ENCODE results near the gene UCK2.

The UCK2 gene

GRCh38 chr1:165903672-165904071 is 76.3 kb downstream of the UCK2 start:
- DNase-seq = no peak

- DNase-seq = no peak
Measured at GRCh38 chr1:165904948-165905347, 77.5 kb downstream of the UCK2 start.

- no peak for DNase-seq
Measured at GRCh38 chr1:165905853-165906252, 78.4 kb downstream of the UCK2 start.

- no peak for DNase-seq
Measured at GRCh38 chr1:165907256-165907857, 79.9 kb downstream of the UCK2 start.

- DNase-seq = no peak
Measured at GRCh38 chr1:165910764-165911421, 83.5 kb downstream of the UCK2 start.

GRCh38 chr1:165911609-165912281 is 84.3 kb downstream of the UCK2 start:
- no peak for DNase-seq

GRCh38 chr1:165912638-165913037 is 85.2 kb downstream of the UCK2 start:
- no peak for DNase-seq

- no peak for DNase-seq
Measured at GRCh38 chr1:165914136-165914798, 86.9 kb downstream of the UCK2 start.

- no peak for DNase-seq
Measured at GRCh38 chr1:165915480-165915879, 88.1 kb downstream of the UCK2 start.

- DNase-seq = no peak
Measured at GRCh38 chr1:165915932-165916348, 88.5 kb downstream of the UCK2 start.

GRCh38 chr1:165917166-165917565 is 89.8 kb downstream of the UCK2 start:
- no peak for DNase-seq

GRCh38 chr1:165924117-165924516 is 96.7 kb downstream of the UCK2 start:
- DNase-seq = no peak

GRCh38 chr1:165925498-165926079 is 98.2 kb downstream of the UCK2 start:
- no peak for DNase-seq

GRCh38 chr1:165927169-165927568 is 99.8 kb downstream of the UCK2 start:
- no peak for DNase-seq

- no peak for DNase-seq
Measured at GRCh38 chr1:165928075-165928731, 100.8 kb downstream of the UCK2 start.

- DNase-seq = no peak
Measured at GRCh38 chr1:165930961-165931360, 103.5 kb downstream of the UCK2 start.

GRCh38 chr1:165933446-165934170 is 106.2 kb downstream of the UCK2 start:
- no peak for DNase-seq

- DNase-seq = no peak
Measured at GRCh38 chr1:165936542-165936941, 109.1 kb downstream of the UCK2 start.

- no peak for DNase-seq
Measured at GRCh38 chr1:165937829-165938228, 110.4 kb downstream of the UCK2 start.

- no peak for DNase-seq
Measured at GRCh38 chr1:165938844-165939243, 111.4 kb downstream of the UCK2 start.

- no peak for DNase-seq
Measured at GRCh38 chr1:165941531-165941930, 114.1 kb downstream of the UCK2 start.

- DNase-seq = no peak
Measured at GRCh38 chr1:165942062-165942461, 114.6 kb downstream of the UCK2 start.

All from NK-92 treated with Interleukin-12 subunit alpha and Interleukin-12 subunit beta, amount 100 ng/mL, for 24 hours (cell line).